HG02798 (cell line): ENCODE results near the gene PHF20.
"Not testable (repeated sequence)": the region's sequence is repeated elsewhere in the genome, so short reads cannot be mapped to it uniquely, and the experiment has no call there.

Experiments
- ATAC-seq: cut with Tn5 transposase; IDR thresholded peaks from one replicate; pipeline ENCODE4 v1.9.1; 2021; ENCODE audit warnings: mild to moderate bottlenecking; ENCODE audit not compliant: unreplicated experiment, poor library complexity

The PHF20 gene

DNA sequence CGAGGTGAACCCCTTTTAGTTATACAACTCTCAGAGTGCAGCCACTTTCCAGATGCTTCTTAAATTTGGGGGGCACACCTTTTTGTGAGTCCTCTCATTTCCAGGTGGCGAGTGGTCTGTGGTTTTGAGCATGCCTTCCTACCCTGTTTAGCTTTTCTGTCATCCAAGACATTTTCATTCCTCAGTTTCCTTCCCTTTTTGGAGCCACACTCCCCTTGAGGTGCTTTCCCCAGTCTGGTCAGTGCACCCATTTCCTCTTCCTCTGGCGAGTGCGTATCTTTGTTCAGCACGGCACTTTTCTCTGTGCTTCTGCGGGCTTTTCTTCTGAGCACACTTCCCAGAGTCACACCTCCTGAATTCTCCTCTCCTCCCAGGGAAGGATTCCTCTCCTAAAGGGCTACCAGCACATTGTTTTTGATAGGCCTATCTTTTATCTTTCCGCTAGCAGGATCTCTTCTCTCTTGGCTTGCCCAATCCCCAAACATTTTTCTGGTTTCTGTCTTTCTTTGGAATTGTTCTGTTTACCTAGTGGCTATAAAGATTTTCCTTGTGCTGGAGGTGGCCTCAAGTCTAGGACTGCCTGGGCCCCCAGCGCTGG is 1.4 kb downstream of the PHF20 start:
- no peak for ATAC-seq

DNA sequence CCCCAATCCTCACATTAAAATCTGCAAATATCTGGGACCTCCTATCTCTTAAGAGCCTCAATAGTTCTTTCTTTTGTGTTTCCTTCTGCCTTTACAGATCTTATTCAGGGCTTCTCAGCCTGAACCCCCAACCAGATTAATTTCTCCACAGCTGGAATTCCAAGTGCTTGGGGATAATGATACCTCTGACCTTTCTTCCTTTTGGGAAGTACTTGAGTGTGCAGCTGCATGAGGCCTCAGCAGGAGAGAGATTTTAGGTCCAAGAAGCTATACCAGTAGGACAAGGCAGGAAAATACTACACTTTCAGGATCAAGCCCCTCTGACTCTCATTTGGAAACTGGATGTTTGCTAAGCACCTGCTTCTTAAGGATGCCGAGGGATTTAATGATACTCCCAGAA is 2.6 kb downstream of the PHF20 start:
- ATAC-seq: no peak

DNA sequence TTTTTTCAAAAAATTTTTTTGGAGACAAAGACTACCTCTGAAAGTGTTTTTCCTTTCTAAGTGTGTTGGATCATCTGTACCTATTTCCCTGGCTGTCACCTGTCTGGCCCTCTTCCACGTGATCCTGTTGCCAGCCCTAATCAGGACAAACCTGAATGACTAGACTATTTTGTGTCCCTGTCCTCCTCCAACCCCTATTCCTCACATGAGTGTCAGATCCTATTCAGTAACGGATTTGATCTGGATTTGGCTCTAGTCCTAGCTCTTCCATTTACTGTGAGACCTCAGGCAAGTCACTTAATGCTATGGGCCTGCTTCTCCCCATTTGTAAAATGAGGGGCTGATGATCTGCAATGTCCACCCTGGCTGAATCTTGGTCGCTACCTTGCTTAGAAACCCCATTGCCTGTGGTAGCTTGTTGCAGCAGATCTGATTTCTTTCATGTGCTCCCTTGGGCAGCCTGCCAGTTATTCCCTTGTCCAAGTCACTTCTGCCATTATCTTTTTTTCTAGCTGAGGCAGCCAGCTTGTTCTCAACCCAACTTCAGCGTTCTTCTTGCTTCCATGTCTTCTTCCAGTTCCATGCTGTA is 4.8 kb downstream of the PHF20 start:
- ATAC-seq: no peak

DNA sequence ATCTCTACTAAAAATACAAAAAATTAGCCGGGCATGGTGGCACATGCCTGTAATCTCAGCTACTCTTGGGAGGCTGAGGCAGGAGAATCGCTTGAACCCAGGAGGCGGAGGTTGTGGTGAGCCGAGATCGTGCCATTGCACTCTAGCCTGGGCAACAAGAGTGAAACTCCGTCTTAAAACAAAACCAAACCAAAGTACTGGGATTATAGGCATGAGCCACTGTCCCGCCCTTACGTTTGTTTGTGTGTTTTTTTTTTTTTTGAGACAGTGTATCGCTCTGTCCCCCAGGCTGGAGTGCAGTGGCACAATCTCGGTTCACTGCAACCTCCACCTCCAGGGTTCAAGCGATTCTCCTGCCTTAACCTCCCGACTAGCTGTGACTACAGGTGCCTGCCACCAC is 12.0 kb downstream of the PHF20 start:
- ATAC-seq: not testable (repeated sequence)

DNA sequence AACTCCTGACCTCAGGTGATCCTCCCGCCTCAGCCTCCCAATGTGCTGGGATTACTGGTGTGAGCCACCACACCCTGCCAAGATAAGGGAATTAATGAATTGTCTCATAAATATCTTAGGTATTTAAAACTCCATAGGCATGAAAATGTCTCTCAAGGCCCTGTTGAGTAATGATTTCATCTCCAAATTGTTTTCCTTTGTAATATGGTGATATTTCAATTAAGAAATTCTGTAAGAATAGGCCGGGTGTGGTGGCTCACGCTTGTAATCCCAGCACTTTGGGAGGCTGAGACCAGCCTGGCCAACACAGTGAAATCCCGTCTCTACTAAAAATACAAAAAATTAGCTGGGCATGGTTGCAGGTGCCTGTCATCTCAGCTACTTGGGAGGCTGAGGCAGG is 13.7 kb downstream of the PHF20 start:
- ATAC-seq: not testable (repeated sequence)

DNA sequence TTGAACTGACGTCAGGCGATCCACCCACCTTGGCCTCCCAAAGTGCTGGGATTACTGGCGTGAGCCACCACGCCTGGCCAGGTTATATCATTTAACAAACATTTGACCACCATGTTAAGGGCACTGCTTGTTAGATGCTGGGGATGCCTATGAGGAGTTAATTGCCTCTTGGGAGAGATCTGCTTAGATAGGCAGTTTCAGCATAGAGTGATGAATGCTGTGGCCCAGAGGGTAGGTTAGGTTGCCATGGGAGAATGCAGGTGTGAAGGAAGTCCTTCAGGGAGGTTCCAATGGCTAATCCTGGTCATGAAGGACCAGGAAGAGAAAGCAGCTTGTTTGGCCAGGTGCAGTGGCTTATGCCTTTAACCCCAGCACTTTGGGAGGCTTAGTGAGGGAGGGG is 17.0 kb downstream of the PHF20 start:
- ATAC-seq: no peak

DNA sequence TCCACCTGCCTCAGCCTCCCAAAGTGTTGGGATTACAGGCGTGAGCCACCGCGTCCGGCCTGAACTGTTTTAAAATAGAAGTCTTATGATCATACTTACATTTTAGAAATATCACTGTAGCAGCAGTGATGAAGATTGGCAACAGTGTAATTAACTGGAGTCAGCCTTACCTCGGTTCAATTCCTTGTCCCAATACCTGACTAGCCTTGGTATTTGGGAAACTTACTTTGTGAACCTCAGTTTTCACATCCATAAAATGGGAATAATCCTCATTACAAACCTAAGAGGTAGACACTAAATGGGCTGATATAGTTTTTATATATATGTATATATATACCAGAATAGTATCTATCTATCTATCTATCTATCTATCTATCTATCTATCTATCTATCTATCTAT is 19.3 kb downstream of the PHF20 start:
- ATAC-seq: no peak

DNA sequence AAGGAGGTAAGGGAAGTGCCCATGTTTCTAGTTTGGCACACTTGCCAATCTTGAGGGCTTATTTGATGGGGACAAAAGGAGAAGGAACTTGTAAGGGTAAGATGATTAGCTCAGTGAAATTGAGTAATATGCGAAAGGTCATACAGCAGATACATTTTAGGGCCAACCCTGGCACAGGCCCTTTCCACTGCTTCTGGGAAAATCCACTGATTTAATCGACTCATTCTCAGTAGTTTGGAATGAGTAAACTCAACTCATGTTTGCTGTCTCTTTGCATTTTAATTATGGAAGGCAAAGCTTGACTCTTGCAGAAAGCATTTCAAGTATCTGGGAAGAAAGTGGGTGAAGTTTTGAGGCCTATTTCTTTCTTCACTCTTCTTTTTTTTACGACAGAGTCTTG is 20.0 kb downstream of the PHF20 start:
- ATAC-seq: no peak

DNA sequence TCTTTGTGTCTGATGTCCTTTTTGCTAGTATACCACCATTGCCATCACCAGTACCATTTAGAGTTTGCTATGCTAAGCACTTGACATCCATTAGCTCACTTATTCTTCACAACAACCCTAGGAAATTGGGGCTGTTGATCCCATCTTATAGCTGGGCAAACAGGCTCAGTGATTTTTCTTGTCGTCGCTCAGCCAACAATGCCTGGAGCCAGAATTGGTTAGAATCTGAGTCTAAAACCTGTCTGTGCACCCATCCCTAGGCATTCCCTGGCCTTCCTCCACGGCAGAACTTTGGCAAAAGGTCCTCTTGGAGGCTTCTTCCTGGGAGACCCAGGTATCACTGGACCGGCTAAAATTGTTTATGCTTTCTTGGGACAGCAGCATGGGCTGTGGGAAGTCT is 20.9 kb downstream of the PHF20 start:
- ATAC-seq: no peak

DNA sequence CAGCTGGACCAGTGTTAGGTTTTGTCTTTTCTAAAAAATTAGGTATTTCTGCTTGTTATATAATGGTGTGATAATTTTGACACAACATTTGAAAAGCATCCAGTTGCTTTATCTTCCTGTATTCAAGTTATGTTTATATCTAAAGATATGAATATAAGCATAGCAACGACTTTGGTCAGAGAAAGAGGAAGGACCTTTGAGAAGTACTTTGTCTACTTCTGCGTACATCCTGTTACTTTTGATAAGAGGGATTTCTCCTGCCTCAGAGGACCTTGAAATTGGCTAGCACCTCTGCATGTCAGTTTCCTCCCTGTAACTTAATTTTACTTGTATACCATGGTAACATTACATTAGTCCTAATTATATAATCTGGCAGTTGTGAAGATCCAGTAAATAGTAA is 24.8 kb downstream of the PHF20 start:
- ATAC-seq: no peak

DNA sequence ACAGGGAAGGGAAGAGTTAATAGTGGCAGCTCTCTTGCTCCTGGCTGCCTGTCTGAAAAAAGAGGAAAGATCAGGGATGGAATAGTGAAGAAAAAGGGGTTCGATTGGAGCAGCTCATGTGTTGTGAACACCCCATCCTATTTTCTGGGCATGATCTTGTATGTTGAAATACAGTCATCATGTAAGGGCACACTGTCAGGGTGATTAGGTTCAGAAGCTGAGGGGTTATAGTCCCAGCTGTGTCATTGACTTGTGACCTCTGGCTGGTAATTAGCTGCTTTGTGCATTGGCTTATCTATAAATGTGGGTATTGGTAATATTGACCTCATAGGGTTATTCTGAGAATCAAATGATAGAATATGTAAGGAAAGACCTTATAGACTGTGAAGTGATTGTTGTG is 30.1 kb downstream of the PHF20 start:
- no peak for ATAC-seq

DNA sequence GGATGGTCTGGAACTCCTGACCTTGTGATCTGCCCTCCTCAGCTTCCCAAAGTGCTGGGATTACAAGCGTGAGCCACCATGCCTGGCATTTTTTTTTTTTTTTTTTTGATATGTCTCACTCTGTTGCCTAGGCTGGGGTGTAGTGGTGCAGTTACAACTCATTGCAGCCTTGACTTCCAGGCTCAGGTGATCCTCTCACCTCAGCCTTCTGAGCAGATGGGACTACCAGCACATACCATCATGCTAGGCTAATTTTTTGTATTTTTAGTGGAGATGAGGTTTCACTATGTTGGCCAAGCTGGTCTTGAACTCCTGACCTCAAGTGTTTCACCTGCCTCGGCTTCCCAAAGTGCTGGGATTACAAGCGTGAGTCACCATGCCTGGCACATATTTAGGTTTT is 34.3 kb downstream of the PHF20 start:
- ATAC-seq: no peak

DNA sequence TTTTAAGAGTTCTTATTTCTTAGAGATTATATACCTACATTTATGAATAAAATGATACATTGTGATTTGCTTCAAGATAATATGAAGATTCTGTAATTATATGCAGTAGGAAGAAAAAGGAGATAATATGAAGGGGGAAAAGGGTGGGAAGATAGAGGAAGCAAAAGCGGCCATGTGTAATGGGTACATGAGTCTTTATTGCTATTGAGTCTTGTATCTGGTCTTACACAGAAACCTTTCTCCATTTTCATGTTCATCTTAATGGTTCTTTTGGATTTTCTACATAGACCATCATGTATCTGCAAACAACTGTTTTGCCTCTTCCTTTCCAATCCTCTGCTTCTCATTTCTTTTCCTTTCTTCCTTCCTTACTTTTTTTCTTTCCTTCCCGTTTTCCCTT is 36.1 kb downstream of the PHF20 start:
- no peak for ATAC-seq

DNA sequence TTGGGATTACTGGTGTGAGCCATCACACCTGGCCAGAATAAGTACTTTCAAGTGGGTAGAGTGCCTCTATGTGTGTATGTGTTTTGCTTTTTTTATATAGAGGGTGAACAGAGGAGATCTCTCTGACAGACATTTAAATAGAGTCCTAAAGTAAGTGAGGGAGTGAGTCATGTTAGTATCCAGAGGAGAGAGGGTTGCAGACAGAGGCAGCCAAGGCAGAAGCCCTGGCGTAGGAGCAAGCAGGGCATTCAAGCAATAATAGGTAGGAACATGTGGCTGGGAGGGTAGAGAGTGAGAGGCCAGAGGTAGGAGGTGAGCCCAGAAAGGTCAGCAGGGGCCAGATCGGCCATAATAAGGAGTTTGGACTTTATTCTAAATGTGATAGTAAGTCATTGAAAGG is 48.9 kb downstream of the PHF20 start:
- no peak for ATAC-seq

DNA sequence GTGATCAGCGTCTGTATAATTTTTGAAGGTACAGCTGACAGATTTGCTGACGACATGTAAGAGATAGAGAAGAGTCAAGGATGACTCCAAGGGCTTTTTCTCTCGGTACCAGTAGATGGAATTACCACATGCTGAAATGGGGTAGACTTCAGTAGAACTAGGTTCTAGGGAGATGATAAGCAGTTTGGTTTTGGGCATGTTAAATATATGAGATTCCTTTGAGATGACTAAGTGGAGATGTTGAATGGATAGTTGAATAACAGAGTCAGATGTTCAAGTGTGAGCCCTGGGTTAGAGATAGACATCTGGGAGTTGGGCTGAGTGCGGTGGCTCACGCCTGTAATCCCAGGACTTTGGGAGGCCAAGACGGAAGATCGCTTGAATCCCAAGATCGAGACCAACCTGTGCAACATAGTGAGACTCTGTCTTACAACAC is 50.0 kb downstream of the PHF20 start:
- no peak for ATAC-seq

DNA sequence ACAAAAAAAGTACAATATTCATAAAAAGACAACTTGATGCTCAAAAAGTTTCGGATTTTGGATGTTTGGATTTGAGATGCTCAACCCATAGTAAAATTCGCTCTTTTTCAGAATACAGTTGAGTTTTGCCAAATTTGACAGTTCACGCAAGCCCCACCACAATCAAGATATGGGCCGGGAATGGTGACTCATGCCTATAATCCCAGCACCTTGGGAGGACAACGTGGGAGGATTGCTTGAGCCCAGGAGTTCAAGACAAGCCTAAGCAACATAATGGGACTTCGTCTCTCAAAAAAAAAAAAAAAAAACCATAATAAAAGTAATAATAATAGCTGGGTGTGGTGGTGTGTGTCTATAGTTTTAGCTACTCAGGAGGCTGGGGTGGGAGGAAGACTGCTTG is 51.3 kb downstream of the PHF20 start:
- ATAC-seq: no peak

DNA sequence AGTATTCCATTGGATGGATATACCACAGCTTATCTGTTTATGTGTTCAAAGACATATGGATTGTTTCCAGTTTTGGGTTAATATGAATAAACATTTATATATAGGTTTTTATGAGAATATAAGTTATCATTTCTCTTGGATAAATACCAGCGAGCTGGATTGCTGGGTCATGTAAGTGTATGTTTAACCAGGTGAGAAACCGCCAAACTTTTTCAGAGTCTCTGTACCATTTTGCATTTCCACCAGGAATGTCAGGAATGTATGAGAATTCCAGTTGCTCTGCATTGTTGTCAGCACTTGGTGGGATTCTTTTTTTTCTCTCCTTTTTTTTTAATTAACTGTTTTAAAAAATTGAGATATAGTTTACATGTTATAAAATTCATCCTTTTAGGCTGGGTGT is 52.1 kb downstream of the PHF20 start:
- no peak for ATAC-seq

DNA sequence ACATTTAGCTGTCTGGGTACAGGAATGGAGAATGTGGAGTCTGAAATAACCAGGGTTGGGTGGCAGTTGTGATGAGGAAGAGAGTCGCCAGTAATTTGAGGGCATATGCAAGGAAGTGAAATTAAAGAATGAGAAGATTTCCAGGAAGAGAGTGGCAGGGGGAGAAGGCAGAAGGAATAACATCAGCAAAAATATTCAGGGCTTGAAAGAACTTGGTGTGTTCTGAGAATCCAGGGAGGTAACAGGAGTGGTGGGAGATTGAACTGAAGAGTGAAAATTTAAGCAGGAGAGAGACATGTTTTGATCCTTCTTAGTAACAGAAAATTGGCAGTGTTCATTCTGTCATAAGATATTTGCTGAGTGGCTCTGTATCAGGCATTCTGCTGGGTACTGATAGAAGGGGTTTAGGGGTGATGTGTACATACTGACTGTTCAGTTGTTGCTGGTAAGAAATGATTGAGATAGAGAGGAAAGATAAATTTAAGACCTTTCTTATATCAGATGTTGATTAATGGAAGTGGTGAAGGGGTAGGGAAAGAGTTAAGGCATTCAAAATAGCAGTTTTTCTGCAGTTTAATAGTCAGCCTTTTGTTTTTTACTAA is 54.7 kb downstream of the PHF20 start:
- ATAC-seq: no peak

DNA sequence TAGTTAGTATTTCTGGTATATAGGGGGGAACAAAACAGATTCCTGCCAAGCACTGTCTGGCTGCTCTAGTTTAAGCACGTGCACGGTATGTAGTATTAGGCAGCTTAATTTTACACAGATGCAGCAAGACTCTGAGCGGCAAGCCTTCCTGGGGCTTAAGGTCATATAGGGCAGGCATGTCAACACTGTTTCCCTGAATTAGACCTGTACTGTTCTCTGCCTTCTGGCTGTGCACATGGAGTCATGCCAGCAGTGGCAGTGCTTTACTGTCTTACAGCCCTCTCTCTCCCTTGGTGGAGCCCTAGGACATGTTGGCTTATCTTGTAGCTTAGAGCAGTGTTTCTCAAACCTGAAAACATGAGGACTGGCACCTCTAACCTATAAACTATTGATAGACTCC is 56.6 kb downstream of the PHF20 start:
- ATAC-seq: no peak

DNA sequence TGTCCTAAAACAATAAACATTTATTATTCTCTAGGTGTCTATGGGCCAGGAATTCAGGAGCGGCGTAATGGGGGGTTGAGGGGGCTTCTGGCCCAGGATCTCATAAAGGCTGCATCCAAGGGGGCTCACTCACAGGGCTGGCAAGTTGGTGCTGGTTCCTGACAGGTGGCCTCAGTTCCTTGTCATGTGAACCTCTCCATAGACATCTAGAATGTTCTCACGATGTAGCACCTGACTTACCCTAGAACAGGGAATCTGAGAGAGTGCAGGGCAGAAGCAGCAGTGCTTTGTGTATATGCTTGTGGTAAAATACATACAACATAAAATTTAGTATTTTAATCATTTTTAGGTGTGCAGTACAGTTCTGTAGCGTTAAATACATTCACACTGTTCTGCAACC is 57.1 kb downstream of the PHF20 start:
- no peak for ATAC-seq

DNA sequence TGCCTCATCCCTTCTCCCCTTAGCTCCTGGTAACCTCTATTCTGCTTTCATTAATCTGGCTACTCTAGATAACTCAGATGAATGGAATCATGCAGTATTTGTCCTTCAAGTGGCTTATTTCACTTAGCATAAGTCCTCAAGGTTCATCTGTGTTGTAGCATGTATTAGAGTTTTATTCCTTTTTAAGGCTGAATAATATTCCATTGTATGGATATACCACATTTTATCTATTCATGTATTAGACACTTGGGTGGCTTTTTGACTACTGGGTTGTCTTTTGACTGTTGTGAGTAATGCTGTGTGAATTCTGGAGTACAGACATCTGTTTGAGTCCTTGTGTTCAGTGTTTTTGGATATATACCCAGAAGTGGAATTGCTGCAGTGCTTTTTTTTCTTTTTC is 58.4 kb downstream of the PHF20 start:
- no peak for ATAC-seq

DNA sequence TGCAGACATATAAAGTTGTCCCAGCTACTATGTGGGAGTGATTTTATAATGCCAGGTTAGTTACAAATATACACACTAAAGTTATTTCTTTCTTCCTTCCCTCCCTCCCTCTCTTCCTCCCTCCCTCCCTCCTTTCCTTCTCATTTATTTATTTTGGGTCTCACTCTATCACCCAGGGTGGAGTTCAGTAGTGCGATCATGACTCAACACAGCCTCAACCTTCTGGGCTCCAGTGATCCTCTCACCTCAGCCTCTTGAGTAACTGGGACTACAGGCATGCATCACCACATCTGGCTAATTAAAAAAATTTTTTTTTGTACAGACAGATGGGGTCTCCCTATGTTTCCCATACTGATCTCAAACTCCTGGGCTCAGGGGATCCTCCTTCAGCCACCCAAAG is 59.2 kb downstream of the PHF20 start:
- ATAC-seq: no peak
